Ureter (tissue), 1 donor: ENCODE data around the gene CBX1. TPM values are rescaled to one million over a fixed set of nuclear protein-coding genes. Genes with fewer than 3 reads are reported as not detected.
"Not testable (repeated sequence)": the region's sequence is repeated elsewhere in the genome, so short reads cannot be mapped to it uniquely, and the experiment has no call there.

Experiments used
- DNase-seq: peaks from one replicate; pipeline ENCODE4 v3.0.0-alpha.2; 2020; ENCODE audit warnings: low spot score
- total RNA-seq: library from RNA; stranded (reverse); gene quantifications from one replicate; pipeline ENCODE4 v1.2.4, GENCODE V29; 2023
- donor health status: DM: yes; HTN: yes; CAD: no.

The CBX1 gene
- total RNA-seq, 1 donor from 2014 or later: 29.3 TPM

DNA sequence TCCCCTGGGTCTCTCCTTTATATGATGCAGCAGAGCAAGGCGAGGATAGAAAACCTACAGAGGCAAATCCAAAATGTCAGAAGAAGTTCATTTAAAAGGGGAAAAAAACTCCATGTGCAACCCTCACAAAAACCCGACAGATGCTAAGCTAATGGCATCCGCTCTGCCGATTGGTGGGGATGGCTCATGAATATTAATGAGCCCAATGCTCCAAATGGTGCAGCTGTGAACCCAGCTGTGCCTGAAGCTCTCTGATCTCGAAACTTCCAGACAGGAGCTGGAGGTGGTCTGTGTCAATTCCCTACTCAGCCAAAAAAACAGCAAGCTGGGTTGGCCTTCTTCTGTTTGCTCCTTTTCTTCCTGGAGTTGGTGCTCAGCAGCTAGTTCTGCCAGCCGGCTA is 21.8 kb upstream of the CBX1 start:
- DNase-seq: no peak

DNA sequence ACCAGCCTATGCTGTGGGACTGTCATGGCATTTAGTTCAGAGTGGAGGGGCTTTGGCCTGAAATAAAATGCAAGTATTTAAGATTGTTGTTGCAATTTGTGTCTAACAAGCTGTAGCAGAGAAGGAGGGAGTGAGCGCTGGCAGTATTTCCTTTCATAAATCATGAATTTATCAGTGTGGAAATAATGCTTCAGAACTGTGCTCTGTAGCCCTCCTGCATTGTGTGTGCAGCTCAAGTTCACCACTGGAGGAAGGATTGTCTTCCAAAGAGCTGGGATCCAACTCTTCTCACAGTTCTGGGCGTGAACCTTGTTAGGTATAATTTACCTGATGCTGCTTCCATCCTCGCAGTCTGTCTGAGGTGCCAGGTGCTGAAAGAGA is 21.4 kb upstream of the CBX1 start:
- DNase-seq: no peak

DNA sequence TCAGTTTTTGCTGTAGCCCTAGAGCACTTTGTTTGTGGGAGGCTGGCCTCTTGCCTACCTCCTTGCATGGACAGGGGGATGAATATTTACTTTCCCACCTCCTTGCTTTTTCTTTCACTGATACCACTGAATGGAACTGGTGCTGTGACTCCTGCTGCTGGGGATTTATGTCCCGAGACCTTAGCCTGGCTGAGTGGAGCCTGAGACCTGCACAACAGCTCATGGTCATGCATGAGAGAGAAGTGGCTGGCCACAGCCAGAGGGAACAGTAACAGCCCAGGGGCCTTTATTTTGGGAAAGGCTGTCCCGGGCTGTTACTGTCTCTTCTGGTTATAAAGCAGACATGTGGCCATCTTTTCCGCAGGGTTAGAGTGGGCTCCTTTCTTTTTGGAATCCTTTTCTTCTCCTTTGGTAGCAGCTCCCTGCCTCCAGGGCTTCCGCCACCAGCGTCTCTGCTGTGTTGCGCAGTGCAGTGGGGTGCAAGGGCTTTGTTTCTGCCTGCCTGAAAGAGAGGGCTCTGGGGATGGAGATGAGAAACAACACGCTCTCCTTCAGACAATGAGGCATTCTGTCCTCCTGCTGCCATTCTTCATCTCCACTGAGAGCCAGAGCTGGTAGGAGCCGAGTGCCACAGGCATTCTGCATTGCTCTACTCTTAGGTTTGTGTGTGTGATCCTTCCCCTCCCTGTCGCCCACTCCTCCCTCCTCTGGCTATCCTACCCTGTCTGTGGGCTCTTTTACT is 20.8 kb upstream of the CBX1 start:
- no peak for DNase-seq

DNA sequence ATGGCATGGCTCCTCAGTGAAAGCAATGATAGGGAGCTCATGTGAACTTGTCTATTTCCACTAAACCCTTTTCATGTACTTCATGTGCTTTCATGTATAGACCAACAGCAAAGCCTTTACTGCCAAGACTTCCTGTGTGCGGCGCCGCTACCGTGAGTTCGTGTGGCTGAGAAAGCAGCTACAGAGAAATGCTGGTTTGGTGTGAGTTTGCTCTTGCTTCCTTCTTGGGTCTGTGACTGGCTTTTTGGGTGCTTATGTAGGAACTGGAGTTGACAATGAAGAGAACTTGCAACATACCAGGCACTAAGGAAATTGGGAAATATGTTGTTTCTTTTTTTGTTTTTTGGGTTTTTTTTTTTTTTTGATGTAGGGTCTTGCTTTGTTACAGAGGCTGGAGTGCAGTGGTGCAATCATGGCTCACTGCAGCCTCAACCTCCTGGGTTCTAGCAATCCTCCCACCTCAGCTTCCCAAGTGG is 12.0 kb upstream of the CBX1 start:
- DNase-seq: no peak

DNA sequence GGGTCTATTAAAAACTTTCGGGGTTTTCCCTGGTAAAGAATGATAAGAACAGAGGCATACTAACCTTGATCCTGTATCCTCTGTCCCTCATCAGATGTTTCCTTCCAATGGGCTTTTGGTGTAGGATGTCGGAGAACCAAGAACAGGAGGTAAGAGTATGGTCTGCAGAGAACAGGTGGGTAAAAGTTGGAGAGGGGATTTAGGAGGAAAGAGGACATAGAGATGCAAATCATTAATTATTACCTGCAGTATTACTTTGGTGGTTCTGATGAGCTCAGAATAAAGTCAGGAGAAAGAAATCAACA is 10.6 kb upstream of the CBX1 start:
- DNase-seq: no peak

DNA sequence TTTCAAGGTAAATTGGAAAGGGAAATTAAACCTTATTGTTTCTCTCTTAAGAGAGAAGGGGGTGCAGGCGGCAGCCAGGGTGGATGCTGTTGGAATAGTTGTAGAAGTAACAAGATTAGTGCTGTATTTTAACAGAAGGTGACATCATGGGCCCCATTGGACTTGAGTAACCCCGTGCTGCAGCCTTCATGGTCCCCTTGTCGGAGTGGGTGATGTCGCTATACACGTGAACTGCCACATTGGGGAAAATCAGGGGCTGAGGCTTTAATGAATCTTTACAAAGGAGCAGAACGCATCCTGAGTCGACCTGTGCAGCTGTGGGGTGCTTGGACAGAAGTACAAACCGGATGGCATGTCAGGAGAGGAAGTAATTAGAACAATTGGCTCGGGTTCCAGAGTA is 9.5 kb upstream of the CBX1 start:
- DNase-seq: no peak

DNA sequence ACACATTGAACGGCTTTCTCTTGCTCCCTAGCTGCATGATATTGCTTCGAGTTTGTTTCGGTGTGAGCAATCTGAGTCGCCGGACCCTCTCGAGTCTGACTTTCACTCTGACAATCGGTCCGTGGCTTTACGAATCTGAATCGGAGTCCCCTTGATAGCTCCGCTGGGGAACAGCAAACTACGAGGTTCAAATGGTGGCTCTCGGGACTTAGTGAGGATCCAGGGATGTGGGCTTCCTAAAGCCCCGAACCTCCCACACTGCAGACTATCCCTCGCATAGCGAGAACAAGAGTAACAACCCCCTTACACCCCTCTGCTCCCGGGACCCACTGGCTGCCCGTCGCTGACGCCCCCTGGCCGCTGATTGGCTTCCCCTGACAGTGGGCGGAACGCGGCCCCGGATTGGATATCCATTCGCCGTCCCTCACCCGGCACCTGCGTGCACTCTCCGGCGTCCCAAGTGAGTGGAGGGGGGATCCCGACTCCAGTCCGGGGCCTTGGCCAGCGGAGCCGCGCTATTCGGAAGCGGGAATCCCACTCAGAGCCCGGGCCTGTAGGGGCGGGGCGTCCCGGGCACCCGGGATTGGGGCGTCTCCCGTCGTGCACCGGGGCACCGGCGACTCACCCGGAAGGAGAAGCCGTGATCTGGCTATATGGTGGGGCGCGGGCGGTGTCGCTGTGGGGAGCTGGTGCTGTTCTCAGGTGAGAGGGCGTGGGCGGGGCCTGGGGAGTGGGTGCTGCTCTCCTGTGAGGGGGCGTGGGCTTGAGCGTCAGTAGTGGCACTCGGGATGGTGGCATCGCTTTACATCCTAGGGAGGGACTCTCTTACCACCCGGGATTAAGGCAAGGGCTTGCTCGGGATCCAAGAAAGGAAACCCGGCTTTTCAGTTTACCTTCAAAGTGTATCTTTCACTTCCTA is 6.1 kb upstream of the CBX1 start, which contains the start of gene SNX11:
Gene SNX11 (plus strand): TSS at position 630 of the 919 bp plus-strand sequence. CDS start 4,278 bp downstream, outside the sequence.
- DNase-seq: peak; percentile 90

DNA sequence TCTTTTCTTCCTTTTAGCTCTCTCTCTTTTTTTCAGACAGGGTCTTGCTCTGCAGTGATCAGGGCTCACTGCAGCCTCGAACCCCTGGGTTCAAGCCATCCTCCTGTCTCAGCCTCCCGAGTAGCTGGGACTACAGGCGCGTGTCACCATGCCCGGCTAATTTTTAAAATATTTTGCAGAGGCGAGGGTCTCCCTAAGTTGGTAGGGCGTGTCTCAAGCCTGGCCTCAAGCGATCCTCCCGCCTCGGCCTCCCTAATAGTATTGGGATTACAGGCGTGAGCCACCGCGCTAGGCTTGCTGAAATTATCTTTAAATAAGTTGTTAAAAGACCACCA is 5.5 kb upstream of the CBX1 start:
- no peak for DNase-seq

DNA sequence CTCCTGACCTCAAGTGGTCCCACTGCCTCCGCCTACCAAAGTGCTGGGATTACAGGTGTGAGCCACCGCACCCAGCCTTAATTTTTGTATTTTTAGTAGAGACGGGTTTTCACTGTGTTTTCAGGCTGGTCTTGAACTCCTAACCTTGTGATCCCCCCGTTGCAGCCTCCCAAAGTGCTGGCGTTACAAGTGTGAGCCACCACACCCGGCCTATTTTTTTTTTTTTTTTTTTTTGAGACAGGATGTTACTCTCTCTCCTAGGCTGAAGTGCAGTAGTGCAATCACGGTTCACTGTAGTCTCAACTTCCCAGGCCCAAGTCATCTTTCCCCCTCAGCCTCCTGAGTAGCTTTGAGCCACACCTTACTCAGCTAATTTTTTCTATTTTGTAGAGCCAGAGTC is 3.2 kb upstream of the CBX1 start:
- no peak for DNase-seq

DNA sequence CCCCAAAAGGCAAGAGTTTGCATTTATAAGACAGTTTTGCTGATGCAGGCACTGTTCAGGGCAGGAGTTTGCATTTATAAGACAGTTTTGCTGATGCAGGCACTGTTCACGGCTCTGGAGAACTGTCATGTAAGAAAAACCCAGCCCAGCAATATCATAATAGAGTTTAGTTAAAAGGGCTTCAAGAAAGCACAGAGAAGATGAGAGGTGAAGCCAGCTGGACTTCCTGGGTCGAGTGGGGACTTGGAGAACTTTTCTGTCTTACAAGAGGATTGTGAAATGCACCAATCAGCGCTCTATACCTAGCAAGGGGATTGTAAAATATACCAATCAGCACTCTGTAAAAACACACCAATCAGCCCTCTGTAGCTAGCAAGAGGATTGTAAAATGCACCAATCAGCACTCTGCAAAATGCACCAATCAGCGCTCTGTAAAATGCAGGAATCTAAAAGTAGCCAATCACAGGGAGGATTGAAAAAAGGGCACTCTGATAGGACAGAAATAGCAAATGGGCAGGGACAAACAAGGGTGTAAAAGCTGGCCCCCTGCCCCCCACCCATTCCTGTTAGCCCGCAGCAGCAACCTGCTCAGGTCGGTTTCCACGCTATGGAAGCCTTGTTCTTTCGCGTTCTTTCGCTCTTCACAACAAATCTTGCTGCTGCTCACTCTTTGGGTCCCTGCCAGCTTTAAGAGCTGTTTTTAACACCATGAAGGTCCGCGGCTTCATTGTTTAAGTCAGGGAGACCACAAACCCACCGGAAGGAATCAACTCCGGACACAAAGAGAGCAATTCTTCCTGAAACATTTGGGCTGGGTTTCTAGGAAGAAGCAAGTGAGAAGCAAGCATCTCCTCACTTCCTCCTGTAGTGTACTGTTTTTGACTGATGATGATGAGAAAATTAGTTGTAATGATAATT is 1.8 kb upstream of the CBX1 start:
- no peak for DNase-seq

DNA sequence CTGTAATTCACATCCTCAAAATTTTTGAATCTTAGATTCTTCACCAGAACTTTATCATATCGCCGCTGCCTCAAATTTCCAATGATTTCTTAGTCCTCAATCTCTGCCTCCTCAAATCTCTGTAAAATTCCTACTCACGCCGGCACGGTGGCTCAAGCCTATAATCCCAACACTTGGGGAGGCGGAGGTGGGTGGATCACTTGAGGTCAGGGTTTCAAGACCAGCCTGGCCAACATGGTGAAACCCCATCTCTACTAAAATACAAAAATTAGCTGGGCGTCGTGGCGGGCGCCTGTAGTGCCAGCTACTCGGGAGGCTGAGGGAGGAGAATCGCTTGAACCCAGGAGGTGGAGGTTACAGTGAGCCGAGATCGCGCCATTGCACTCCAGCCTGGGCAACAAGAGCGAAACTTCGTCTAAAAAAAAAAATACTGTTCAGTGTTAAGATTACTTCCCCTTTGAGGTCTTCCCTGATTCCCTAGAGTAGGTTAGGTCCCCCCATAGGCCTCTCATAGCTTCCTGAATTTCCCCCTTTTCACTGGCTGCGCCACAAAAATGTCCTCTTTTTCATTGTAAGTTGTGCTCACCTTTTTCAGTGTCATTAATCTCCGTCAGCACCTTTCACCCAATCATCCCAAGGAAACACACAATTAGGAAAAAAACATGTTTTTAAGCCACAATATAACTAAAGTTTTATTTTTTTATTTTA is 919 bp upstream of the CBX1 start:
- DNase-seq: no peak

DNA sequence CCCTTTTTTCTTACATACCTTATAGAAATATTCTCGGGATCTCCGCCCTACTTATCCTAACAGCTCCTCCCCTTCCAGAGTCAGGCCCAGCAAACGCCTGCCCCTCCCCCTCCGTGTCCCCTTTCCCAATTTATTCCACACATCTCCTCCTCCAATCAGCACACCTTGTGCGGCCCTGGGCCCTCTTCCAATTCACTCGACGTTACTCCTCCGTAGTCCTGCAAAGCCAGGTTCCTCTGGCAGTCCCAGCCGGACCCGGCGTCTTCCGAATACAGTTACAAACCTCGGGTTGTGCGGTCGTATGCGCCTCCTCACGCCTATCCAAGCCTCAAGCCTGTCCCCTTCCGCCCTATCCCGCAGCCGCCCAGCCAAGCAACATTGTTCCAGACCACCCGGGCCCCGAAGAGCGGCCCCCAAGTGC is 677 bp downstream of the CBX1 start:
- peak; percentile 56 for DNase-seq

DNA sequence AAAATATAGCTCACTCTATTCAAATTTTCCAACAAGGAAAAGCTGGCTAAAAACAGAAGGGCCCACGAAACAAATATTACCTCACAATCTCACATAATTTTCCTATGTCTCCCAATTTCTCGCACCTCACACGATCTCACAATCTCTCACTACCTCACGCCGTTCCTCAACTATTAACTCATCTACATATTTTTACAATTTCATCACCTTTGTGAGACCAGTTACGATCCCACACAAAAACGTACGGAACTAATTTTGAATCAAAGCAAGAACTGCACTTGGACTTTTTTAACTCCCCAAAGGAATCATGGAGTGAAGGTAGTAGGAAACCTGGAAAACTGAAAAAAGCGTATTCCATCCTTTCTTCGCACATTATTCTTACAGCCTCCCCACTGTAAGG is 1.1 kb downstream of the CBX1 start:
- no peak for DNase-seq

DNA sequence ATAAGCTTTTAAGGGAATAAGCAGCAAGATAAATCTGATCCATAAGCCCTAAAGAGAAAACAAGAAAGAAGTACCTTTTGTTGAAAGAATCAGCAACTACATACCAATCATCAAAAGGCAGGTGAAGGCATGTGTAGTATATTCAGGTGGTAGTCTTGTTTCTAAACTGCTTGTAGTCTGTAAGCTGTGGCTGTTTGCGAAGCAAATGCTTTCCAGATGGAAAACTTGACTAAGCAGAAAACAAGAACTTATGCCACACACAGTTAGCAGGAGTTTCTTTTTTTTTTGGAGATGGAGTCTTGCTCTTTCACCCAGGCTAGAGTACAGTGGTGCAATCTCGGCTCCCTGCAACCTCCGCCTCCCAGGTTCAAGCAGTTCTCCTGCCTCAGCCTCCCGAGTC is 5.7 kb downstream of the CBX1 start:
- no peak for DNase-seq

DNA sequence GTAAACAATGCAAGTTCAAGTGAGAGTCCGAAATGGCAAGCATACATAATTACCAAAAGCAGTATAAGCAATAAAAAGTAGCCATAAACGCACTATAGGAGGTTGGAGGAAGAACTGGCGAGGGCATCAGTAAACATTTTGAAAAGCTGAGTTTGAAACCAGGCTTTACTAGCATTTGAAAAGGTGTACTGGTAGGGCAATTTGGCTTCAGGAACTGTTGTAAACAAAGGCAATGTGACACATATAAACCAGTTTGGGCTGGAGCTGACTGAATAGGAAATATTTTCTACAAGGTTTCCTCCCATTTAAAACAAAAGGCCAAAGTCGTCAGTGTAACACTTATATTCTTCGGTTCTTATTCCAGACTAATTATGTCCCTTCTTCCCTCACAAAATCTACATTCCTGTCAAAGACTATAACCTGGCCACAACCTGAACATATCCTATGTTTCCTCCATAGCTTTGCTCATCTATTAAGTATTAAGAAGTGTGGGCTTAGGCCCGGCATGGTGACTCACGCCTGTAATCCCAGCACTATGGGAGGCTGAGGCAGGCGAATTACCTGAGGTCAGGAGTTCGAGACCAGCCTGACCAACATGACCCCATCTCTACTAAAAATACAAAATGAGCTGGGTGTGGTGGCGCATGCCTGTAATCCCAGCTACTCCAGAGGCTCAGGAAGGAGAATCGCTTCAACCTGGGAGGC is 7.8 kb downstream of the CBX1 start:
- no peak for DNase-seq

DNA sequence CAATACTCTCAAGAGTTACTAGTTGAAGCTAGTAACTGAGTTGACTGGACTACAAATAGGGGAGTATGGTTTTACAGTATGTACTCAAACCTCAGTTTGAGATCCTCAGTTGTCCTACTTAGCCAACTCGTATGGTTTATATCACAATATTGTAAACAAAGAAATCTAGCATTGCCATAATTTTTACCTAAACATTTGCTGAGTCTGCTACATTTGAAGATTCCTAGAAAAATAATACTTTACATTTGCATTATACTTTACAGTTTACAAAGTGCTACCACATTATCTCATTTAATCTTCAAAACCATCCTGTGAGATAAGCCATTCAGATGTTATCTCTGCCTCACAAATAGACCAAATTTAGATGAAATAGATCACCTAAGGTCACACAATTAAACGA is 16.3 kb downstream of the CBX1 start:
- DNase-seq: no peak

DNA sequence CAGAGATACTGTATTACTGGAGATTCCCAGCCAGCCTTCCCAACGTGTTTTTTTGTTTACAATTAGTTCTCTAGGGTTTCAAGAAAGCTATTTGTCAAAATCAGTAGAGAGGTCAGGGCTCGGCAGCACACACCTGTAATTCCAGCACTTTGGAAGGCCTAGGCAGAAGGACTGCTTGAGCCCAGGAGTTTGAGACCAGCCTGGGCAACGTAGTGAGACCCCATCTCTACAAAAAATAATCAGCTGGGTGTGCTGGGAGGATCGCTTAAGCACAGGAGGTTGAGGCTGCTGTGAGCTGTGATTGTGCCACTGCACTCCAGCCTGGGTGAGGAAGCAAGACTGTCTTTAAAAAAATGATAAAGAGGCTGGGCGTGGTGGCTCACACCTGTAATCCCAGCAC is 19.4 kb downstream of the CBX1 start:
- no peak for DNase-seq

DNA sequence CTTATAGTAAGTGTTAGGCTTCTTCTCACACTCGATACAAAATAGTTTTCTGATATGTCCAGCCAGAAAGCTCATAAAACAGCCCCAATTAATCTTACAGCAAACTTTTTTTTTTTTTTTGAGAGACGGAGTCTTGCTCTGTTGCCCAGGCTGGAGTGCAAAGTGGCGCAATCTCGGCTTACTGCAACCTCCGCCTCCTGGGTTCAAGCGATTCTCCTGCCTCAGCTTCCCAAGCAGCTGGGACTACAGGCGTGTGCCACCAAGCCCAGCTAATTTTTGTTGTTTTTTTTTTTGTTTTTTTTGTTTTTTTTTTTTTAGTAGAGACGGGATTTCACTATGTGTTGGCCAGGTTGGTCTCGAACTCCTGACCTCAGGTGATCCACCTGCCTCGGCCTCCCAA is 24.1 kb downstream of the CBX1 start:
- DNase-seq: not testable (repeated sequence)

DNA sequence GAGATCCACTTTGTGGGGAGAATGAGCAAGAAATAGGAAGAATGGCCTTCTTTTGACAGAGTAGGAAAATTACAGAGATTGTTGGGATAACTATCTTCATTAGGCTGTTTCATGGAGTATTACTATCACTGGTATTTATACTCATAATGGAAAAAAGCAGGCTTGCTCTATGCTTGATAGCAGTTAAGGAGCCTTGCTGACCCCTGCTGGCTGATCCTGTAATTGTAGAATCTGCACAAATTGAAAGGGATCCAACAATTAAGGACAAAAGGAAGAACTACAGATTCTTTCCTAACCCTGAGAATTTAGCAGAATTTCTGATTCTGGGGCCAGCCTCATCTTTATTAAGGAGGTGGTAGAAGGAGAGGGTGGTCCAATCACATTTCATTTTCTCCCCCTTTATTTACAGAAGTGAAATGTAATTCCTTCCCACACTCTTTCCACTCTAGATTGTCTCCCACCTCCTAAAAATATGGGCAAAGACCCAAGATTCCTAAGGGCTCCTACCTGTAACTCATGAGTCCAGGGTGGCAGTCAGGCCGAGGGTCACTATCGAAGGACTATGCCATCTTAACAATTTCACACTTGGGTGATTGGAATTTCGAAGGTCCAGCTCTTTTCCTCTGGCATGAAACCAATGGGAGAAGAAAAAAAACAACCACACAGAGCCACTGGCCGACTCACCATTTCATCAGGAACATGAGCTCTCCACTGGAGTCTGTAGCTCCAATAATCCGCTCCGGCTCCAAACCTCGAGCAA is 26.8 kb downstream of the CBX1 start:
- DNase-seq: peak; percentile 85

DNA sequence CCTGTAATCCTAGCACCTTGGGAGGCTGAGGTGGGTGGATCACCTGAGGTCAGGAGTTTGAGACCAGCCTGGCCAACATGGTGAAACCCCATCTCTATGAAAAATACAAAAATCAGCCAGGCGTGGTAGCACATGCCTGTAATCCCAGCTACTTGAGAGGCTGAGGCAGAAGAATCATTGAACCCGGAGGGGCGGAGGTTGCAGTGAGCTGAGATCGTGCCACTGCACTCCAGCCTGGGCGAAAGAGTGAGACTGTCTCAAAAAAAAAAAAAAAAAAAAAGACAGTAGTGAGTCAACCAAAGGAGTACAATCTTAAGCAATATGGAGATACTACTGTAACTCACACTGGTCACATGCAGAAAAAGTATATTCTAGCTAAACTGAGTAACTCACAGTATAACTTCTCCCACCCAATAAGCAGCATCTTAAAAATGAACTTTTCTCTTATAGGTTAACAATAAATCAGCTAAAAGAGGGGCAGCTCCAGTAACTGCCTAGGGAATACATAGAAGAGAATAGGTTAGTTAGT is 27.6 kb downstream of the CBX1 start:
- not testable (repeated sequence) for DNase-seq
